SK-N-SH treated with all-trans-retinoic acid at 6 μM for 48 hours (cell line): ENCODE data around the gene ZNF19.

ENCODE experiments used
- ATAC-seq: fragments of 200-7000 bp; cut with Tn5 transposase; 3 replicates; pipeline ENCODE4 v1.9.1; 2020; ENCODE audit warnings: mild to moderate bottlenecking, moderate library complexity
- ARNTL ChIP-seq: fragments of 450-650 bp; formaldehyde crosslinking; IDR thresholded peaks from 2 replicates; pipeline ENCODE4 v1.5.0; 2020; ENCODE audit warnings: low read depth, mild to moderate bottlenecking, moderate library complexity, borderline replicate concordance
- BACH2 ChIP-seq: fragments of 250-450 bp; sonication (Bioruptor Pico); IDR thresholded peaks from 2 replicates; pipeline ENCODE4 v1.9.0; 2021; ENCODE audit warnings: mild to moderate bottlenecking, borderline replicate concordance
- CREB5 ChIP-seq: fragments of 250-450 bp; sonication (Bioruptor Pico); IDR thresholded peaks from 2 replicates; pipeline ENCODE4 v1.5.1; 2020; ENCODE audit warnings: low read depth, mild to moderate bottlenecking, moderate library complexity
- CSDC2 ChIP-seq: fragments of 250-450 bp; sonication (Bioruptor Pico); IDR thresholded peaks from 2 replicates; pipeline ENCODE4 v1.5.0; 2020; ENCODE audit warnings: mild to moderate bottlenecking, moderate library complexity
- CSRNP3 ChIP-seq: fragments of 250-450 bp; sonication (Bioruptor Pico); IDR thresholded peaks from 2 replicates; pipeline ENCODE4 v1.5.1; 2021; ENCODE audit warnings: mild to moderate bottlenecking, moderate library complexity
- GLIS3 ChIP-seq: fragments of 250-450 bp; sonication (Bioruptor Pico); IDR thresholded peaks from 2 replicates; pipeline ENCODE4 v1.5.0; 2020; ENCODE audit warnings: mild to moderate bottlenecking, moderate library complexity
- ISL1 ChIP-seq: fragments of 250-450 bp; sonication (Bioruptor Pico); IDR thresholded peaks from 2 replicates; pipeline ENCODE4 v2.1.2; 2022; ENCODE audit warnings: mild to moderate bottlenecking, moderate library complexity
- OSR1 ChIP-seq: fragments of 250-450 bp; sonication (Bioruptor Pico); IDR thresholded peaks from 2 replicates; pipeline ENCODE4 v1.8.0; 2022; ENCODE audit warnings: moderate library complexity, mild to moderate bottlenecking, inconsistent platforms
- PATZ1 ChIP-seq: fragments of 250-450 bp; sonication (Bioruptor Pico); IDR thresholded peaks from 2 replicates; pipeline ENCODE4 v1.8.0; 2020; ENCODE audit warnings: mild to moderate bottlenecking, moderate library complexity, borderline replicate concordance
- POU6F1 ChIP-seq: fragments of 250-450 bp; sonication (Bioruptor Pico); IDR thresholded peaks from 2 replicates; pipeline ENCODE4 v1.8.0; 2021; ENCODE audit warnings: low read depth, mild to moderate bottlenecking, moderate library complexity, borderline replicate concordance
- PPARA ChIP-seq: fragments of 250-450 bp; sonication (Bioruptor Pico); IDR thresholded peaks from 2 replicates; pipeline ENCODE4 v1.5.0; 2020; ENCODE audit warnings: mild to moderate bottlenecking, borderline replicate concordance
- SNAI2 ChIP-seq: fragments of 250-450 bp; sonication (Bioruptor Pico); IDR thresholded peaks from 2 replicates; pipeline ENCODE4 v1.5.0; 2020; ENCODE audit warnings: mild to moderate bottlenecking, moderate library complexity
- TCF4 ChIP-seq: fragments of 250-450 bp; sonication (Bioruptor Pico); IDR thresholded peaks from 2 replicates; pipeline ENCODE4 v1.8.0; 2021; ENCODE audit warnings: mild to moderate bottlenecking, moderate library complexity, borderline replicate concordance
- TOX ChIP-seq: fragments of 250-450 bp; sonication (Bioruptor Pico); IDR thresholded peaks from 2 replicates; pipeline ENCODE4 v1.8.0; 2021; ENCODE audit warnings: mild to moderate bottlenecking, moderate library complexity, borderline replicate concordance
- TSHZ2 ChIP-seq: fragments of 250-450 bp; sonication (Bioruptor Pico); IDR thresholded peaks from 2 replicates; pipeline ENCODE4 v1.5.0; 2020; ENCODE audit warnings: mild to moderate bottlenecking, moderate library complexity
- ZC3H10 ChIP-seq: fragments of 250-450 bp; sonication (Bioruptor Pico); IDR thresholded peaks from 2 replicates; pipeline ENCODE4 v1.5.1; 2021; ENCODE audit warnings: mild to moderate bottlenecking, moderate library complexity
- ZFP3 ChIP-seq: fragments of 250-450 bp; sonication (Bioruptor Pico); IDR thresholded peaks from 2 replicates; pipeline ENCODE4 v1.5.0; 2020; ENCODE audit warnings: mild to moderate bottlenecking, moderate library complexity
- ZFP30 ChIP-seq: fragments of 450-650 bp; formaldehyde crosslinking; IDR thresholded peaks from 2 replicates; pipeline ENCODE4 v1.5.0; 2022; ENCODE audit warnings: mild to moderate bottlenecking, moderate library complexity
- ZNF565 ChIP-seq: fragments of 450-650 bp; formaldehyde crosslinking; conservative IDR thresholded peaks from 2 replicates; pipeline ENCODE4 v1.5.0; 2020; ENCODE audit warnings: low read depth, mild to moderate bottlenecking, moderate library complexity
- ZNF70 ChIP-seq: fragments of 450-650 bp; formaldehyde crosslinking; IDR thresholded peaks from 2 replicates; pipeline ENCODE4 v1.5.0; 2020; ENCODE audit warnings: mild to moderate bottlenecking, moderate library complexity
- ZNF8 ChIP-seq: fragments of 450-650 bp; formaldehyde crosslinking; IDR thresholded peaks from 2 replicates; pipeline ENCODE4 v1.5.0; 2020; ENCODE audit warnings: mild to moderate bottlenecking, moderate library complexity

The ZNF19 gene

GRCh38 chr16:71472051-71472450 is 17.1 kb downstream of the ZNF19 start:
- TF ChIP-seq OSR1 (no peak), PPARA (CRISPR knock-in tag) (no peak), ZNF70 (no peak), ZFP3 (CRISPR knock-in tag) (no peak)
- no peak for ATAC-seq

- no peak for ATAC-seq
- no peak for TF ChIP-seq ZFP3 (CRISPR knock-in tag)
- peak; percentile 74; the same call in 1 of the 2 replicates for TF ChIP-seq CSDC2 (CRISPR knock-in tag)
- TF ChIP-seq PATZ1 (CRISPR knock-in tag): peak; percentile 54; the same call in 1 of the 2 replicates
Observed at GRCh38 chr16:71467810-71468209, 21.3 kb downstream of the ZNF19 start.

- TF ChIP-seq TOX (CRISPR knock-in tag) (no peak), ZNF8 (CRISPR knock-in tag) (no peak), CSRNP3 (no peak), ISL1 (CRISPR knock-in tag) (no peak), ZC3H10 (no peak), CSDC2 (CRISPR knock-in tag) (no peak), TSHZ2 (CRISPR knock-in tag) (no peak), ARNTL (CRISPR knock-in tag) (no peak), BACH2 (CRISPR knock-in tag) (no peak), ZFP30 (CRISPR knock-in tag) (no peak), OSR1 (no peak), TCF4 (no peak), CREB5 (CRISPR knock-in tag) (no peak), ZFP3 (CRISPR knock-in tag) (no peak), PPARA (CRISPR knock-in tag) (no peak), GLIS3 (CRISPR knock-in tag) (no peak), ZNF565 (no peak)
- ATAC-seq: no peak
Observed at GRCh38 chr16:71464231-71464630, 24.9 kb downstream of the ZNF19 start.

- peak; percentile 100 for ATAC-seq
- no peak for TF ChIP-seq CSRNP3
- no peak for TF ChIP-seq TOX (CRISPR knock-in tag)
- no peak for TF ChIP-seq ISL1 (CRISPR knock-in tag)
- no peak for TF ChIP-seq SNAI2 (CRISPR knock-in tag)
- TF ChIP-seq ZFP30 (CRISPR knock-in tag): no peak
- TF ChIP-seq POU6F1: no peak
- no peak for TF ChIP-seq ZC3H10
- TF ChIP-seq GLIS3 (CRISPR knock-in tag): peak; percentile 72; the same call in 1 of the 2 replicates
- no peak for TF ChIP-seq PPARA (CRISPR knock-in tag)
- TF ChIP-seq ZNF565: no peak; the same call in 1 of the 2 replicates
- no peak for TF ChIP-seq PATZ1 (CRISPR knock-in tag)
- no peak for TF ChIP-seq ZNF8 (CRISPR knock-in tag)
- TF ChIP-seq TCF4: 0 out of 2 replicates have a peak, but pooled peaks have one; percentile 28
Observed at GRCh38 chr16:71461686-71462648, 27.2 kb downstream of the ZNF19 start, which contains the start of gene ZNF23. Gene ZNF23 (minus strand): TSS chr16:71462247. CDS start chr16:71456796, 5,451 bp downstream.
